ENCODE results near the gene PPFIBP1. TPM values are rescaled to one million over a fixed set of nuclear protein-coding genes. Genes with fewer than 3 reads are reported as not detected.
A peak's percentile ranks its signal among the peaks of the same experiment; 100 is the strongest.

Gene PPFIBP1
- total and polyA plus RNA-seq, 2 of the 8 experiments (the other 6 are each of a cell fraction or from before 2014, with no cell fraction given) = 7.7 to 31.3 TPM

GRCh38 chr12:27705263-27705662 is 181.3 kb downstream of the PPFIBP1 start:
- CTCF ChIA-PET (ENCODE audit: partially characterized antibody) = interaction anchor here (0.6 to 2.0 kb wide), 9 partner anchors 9 to 1516 kb away, joined by 3 to 7 read pairs (median 3); partner anchors contain the start of gene REP15

More at GRCh38 chr12:27705263-27705662, 181.3 kb downstream of the PPFIBP1 start:
- no peak overlapping the region for H3K27ac ChIP-seq (ENCODE audit: low read depth, low read length)
- 0 out of 2 replicates have a peak overlapping the region, but pooled peaks have one; percentile 13 for H2BK12ac ChIP-seq (ENCODE audit: low read depth, low read length)
- H3K9ac ChIP-seq (replicated peaks in 1 of 4; ENCODE audit: extremely low read depth in 1 of 4, low read depth in 3 of 4, low read length in 3 of 4) = no peak overlapping the region
- no peak overlapping the region; the same call in 1 of the 2 replicates for H2AFZ ChIP-seq (ENCODE audit: low read length)
- H2BK120ac ChIP-seq (replicated peaks; ENCODE audit: low read depth, low read length) = no peak overlapping the region
- H3K4me2 ChIP-seq (ENCODE audit: insufficient read depth in 1 of 2, low read depth in 2 of 2, low read length in 2 of 2) = no peak overlapping the region
- H3K4ac ChIP-seq (replicated peaks; ENCODE audit: insufficient read length, low read depth, low read length) = no peak overlapping the region
- H3K18ac ChIP-seq (ENCODE audit: extremely low read depth, low read length) = no peak overlapping the region
- no peak overlapping the region for H4K5ac ChIP-seq (ENCODE audit: insufficient read length, low read depth, low read length)
- no peak overlapping the region for H4K8ac ChIP-seq (ENCODE audit: extremely low read depth, insufficient read depth, low read length)
- H3K14ac ChIP-seq (ENCODE audit: insufficient read length) = no peak overlapping the region
- no peak overlapping the region for H2BK5ac ChIP-seq (ENCODE audit: low read depth, low read length)
- no peak overlapping the region for H2AK5ac ChIP-seq (ENCODE audit: low read depth, low read length)
- 77% methylated on average over 8 of the region's 8 CpGs; no CpG with 5 or more reads in 1 of the 2 experiments for WGBS, 2 experiments (ENCODE audit: extremely low coverage in 1 of 2, insufficient coverage in 1 of 2, insufficient read length in 1 of 2, insufficient replicate concordance in 2 of 2, low coverage in 1 of 2, low lambda C conversion rate in 2 of 2, missing lambda C conversion rate in 1 of 2)
- POLR2A ChIA-PET (ENCODE audit: partially characterized antibody) = interaction anchor here (1.5 kb wide), 1 partner anchor 75 kb away, joined by 3 read pairs; the partner anchor contains the start of genes KLHL42 and MANSC4
- no peaks in the 10 kb centered on the region for H3K79me2 ChIP-seq (ENCODE audit: control insufficient read depth in 1 of 2, insufficient read depth in 2 of 2, low read length in 2 of 2)
- no peaks in the 10 kb centered on the region for H3K79me1 ChIP-seq (ENCODE audit: low read depth, low read length)
- no peaks in the 10 kb centered on the region for H3K9me3 ChIP-seq (ENCODE audit: insufficient read depth in 2 of 2, low read depth in 1 of 2, low read length in 1 of 2)
- H2BK20ac ChIP-seq (ENCODE audit: low read length) = no peak overlapping the region
- no peaks in the 10 kb centered on the region for H3K23me2 ChIP-seq (ENCODE audit: low read depth, low read length)
- no peak overlapping the region for H3K56ac ChIP-seq (replicated peaks; ENCODE audit: insufficient read length, low read depth, low read length)
- no peak overlapping the region for H4K91ac ChIP-seq (replicated peaks; ENCODE audit: insufficient read length, low read length)
- no peak overlapping the region for H3K4me3 ChIP-seq (ENCODE audit: extremely low read depth in 1 of 4, insufficient read depth in 2 of 4, low read depth in 3 of 4, low read length in 4 of 4)
- no peaks in the 10 kb centered on the region for H3K27me3 ChIP-seq (replicated peaks in 1 of 4; ENCODE audit: control insufficient read depth in 3 of 4, extremely low read depth in 1 of 4, insufficient read depth in 3 of 4, low read length in 3 of 4)
- peaks cover 0 to 3% (median 1%) of the 10 kb centered on the region in 4 experiments; a peak in 3 of 7 replicates for H3K4me1 ChIP-seq (replicated peaks in 1 of 4; ENCODE audit: control insufficient read depth in 3 of 4, insufficient read depth in 4 of 4, low read length in 3 of 4)
- no peak overlapping the region for H2BK15ac ChIP-seq (ENCODE audit: low read length)
- no peak overlapping the region for H3K23ac ChIP-seq (ENCODE audit: insufficient read length)
- no peaks in the 10 kb centered on the region for H3K36me3 ChIP-seq (ENCODE audit: control insufficient read depth in 2 of 4, insufficient read depth in 4 of 4, low read length in 3 of 4)
- H4K20me1 ChIP-seq (replicated peaks in 1 of 2; ENCODE audit: control insufficient read depth in 1 of 2, insufficient read depth in 2 of 2, low read length in 2 of 2) = no peaks in the 10 kb centered on the region
- TF ChIP-seq CTCF (IDR thresholded peaks at IDR 0.05; ENCODE audit: control extremely low read depth in 1 of 3, insufficient read depth in 1 of 3, low read depth in 1 of 3, low read length in 3 of 3) (peak; percentile 36 to 42 (median 40)), RAD21 (IDR thresholded peaks at IDR 0.05 in 1 of 2, conservative IDR thresholded peaks at IDR 0.05 in 1 of 2; ENCODE audit: low read depth in 2 of 2, low read length in 2 of 2) (0 out of 4 replicates have a peak, but pooled peaks of 1 of the 2 experiments have one; percentile 9), BCL11A (IDR thresholded peaks at IDR 0.05; ENCODE audit: low read depth in 2 of 2, low read length in 2 of 2) (no peak)
- FAIRE-seq (no peak), DNase-seq (ENCODE audit: low read depth in 1 of 2, low spot score in 2 of 2) (peak in 1 of 2 experiments; percentile 54)

Measured in H1 (cell line).